CD4-positive, alpha-beta T cell treated with Interleukin-12 subunit alpha and Interleukin-12 subunit beta, for 1 hour (primary cell): Measurements from ENCODE around the gene SH2B2.
"Not testable (repeated sequence)": the region's sequence is repeated elsewhere in the genome, so short reads cannot be mapped to it uniquely, and the experiment has no call there.

ENCODE experiments used
- DNase-seq: peaks from one replicate; pipeline ENCODE4 v3.0.0-alpha.2; 2020

The SH2B2 gene

DNA sequence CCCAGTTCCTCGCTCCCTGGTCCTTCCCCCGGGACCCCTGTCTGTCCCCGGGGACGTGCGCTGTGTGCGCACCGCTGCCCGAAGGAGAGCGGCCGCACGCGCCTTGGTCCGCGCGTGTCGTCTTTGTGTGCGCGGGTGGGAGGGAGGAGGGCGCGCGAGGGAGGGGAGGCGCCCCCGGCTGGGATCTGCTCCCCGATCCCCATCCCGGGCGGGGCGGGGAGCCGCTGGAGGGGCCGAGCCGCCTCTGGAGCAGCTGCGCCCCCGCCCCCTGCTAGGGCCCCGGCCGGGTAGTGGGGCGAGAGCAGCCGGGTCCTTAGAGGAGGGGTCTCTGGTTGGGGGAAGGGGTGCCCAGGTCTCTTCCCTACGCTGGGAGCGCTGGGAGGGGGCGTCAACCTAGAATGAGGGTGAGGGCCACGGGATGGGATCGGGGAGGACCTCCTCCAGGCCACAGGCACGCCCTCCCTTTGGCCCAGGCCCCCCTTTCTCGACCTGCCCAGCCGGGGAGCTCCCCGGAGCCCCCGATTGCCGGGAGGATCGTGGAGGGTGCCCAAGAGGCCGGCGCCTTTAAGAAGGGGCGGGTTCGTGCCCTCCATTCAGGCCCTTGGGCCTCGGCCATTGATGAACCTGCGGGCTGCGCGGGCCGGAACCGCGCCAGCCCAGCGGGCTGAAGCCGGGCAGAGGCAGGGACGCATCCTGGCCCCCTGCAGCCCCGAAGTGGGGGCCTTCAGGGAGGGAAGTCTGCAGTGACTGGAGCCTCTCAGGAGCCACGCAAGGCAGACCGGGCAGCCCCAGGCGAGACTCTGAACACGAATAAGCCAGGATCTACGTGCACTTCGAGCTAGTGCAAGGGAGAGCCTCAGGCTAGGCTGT is 678 bp downstream of the SH2B2 start:
- no peak for DNase-seq

- no peak for DNase-seq
Observed at GRCh38 chr7:102287981-102288278, 1.3 kb downstream of the SH2B2 start.

- DNase-seq, result no peak
Observed at GRCh38 chr7:102288285-102288930, 1.7 kb downstream of the SH2B2 start.

DNA sequence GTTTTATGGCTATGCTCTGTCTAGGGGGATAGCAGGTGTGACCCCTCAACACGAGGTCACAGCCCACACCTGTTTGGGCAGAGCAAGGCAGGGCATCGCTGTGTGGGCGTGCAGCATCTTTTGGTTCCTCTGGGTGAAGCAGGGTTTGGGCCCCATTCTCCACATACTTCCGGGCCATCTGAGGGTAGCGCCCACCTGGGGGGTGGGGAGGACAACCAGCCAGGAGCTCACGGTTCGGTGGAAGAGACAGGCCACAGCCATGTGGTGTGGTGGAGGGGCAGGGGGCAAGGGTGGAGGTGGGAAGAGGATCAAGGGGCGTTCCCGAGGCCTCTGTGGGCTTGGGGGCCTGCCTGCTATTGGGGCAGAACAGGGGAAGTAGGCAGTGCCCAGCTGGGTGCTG is 2.4 kb downstream of the SH2B2 start:
- no peak for DNase-seq

GRCh38 chr7:102291056-102291915 is 4.6 kb downstream of the SH2B2 start:
- DNase-seq, result peak; percentile 36

DNA sequence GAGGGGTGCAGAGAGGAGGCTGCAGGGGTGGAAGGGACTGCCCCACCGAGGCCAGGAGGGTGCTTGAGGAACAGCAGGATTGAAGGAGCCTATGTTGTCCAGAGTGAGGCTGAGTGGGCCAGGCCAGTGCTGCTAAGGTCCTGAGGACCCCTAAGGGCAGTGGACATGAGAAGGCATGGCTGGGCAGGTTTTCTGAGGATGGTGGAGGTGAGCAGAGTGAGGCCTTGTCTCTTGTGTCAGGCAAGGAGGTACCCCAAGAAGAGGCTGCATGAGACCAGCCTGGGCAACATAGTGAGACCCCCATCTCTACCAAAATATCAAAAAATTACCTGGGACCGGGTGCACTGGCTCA is 5.2 kb downstream of the SH2B2 start:
- DNase-seq, result no peak

- DNase-seq, result no peak
Observed at GRCh38 chr7:102292813-102293798, 6.4 kb downstream of the SH2B2 start.

GRCh38 chr7:102294589-102294988 is 7.9 kb downstream of the SH2B2 start:
- no peak for DNase-seq

- no peak for DNase-seq
Observed at GRCh38 chr7:102295346-102296178, 8.9 kb downstream of the SH2B2 start.

- DNase-seq, result no peak
Observed at GRCh38 chr7:102296179-102296438, 9.4 kb downstream of the SH2B2 start.

DNA sequence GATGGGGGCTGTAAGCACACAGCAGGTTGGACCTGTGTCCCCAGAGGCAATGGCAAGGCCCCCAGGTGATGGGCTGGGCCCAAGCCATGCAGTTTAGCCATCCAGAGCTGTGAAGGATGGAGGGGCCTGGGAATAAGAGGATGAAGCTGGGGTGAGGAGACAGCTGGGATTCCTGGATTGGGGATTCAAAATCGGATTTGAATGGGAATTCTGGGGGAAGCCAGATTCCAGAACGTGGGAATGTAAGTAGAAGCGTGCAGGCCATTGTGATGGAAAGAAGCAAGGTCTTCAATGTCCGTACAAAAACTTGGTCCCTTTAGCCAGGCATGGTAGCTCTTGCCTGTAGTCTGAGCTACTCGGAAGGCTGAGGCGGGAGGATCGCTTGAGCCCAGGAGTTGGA is 9.8 kb downstream of the SH2B2 start:
- no peak for DNase-seq

DNA sequence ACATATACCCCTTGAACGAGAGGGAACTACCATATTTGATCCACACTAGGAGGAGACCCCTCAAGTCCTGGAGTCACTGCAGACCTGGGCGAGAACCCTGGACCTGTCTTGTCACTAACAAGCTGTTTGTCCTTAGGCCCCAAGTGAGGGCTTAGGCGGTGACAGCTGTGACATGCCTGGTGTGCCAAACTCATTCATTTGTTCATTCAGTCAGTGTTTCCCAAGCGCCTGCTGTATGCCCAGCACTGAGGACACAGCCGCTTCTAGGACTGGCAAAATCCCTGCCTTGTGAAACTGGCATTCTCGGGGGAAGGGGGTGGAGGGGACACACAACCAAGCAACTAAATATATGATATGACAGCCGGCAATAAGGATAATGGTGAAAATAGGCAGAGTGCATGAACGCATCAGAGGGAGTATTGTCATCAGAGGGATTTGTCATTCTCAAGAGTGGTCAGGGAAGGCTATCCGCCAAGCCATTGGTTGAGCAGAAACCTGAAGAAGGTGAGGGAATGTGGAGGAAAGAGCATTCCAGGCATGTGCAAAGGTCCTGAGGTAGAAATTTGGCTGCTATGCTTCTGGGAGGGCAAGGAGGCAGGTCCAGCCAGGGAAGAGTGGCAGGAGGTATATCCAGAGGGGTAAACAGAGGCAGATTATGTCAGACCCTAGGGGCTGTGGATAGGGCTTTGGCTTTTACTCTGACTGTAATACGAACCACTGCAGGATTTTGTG is 11.0 kb downstream of the SH2B2 start:
- no peak for DNase-seq

- no peak for DNase-seq
Observed at GRCh38 chr7:102300643-102301221, 14.1 kb downstream of the SH2B2 start.

DNA sequence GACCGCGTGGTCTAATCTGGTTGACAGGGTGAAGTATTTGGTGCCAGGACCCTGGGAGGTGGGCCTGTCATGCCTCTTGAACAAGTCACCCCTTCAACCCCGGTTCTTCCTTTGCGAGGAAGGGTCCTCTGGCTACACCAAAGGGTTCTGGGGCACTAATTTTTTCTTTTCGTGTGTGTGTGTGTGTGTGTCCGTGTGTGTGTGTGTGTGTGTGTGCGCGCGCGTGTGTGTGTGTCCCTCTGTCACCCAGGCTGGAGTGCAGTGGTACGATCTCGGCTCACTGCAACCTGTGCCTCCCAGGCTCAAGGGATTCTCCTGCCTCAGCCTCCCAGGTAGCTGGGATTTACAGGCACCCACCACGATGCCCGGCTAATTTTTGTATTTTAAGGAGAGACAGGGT is 14.7 kb downstream of the SH2B2 start:
- not testable (repeated sequence) for DNase-seq

DNA sequence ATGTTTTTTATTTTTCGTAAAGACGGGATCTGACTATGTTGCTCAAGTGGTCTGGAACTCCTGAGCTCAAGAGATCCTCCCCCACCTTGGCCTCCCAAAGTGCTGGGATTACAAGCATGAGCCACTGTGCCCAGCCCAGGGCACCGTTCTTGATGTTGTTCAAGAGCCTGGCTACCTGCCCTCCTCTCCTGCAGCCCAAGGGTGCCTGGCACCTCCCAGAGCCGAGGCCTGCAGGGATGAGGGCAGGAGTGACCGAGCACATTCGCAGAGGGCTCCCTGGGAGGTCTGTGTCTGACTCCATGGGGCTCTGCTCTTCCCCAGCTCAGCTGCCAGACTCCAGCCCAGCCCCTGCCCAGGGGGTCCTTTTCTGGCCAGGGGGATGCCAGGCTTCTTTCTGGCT is 15.4 kb downstream of the SH2B2 start:
- DNase-seq, result no peak

DNA sequence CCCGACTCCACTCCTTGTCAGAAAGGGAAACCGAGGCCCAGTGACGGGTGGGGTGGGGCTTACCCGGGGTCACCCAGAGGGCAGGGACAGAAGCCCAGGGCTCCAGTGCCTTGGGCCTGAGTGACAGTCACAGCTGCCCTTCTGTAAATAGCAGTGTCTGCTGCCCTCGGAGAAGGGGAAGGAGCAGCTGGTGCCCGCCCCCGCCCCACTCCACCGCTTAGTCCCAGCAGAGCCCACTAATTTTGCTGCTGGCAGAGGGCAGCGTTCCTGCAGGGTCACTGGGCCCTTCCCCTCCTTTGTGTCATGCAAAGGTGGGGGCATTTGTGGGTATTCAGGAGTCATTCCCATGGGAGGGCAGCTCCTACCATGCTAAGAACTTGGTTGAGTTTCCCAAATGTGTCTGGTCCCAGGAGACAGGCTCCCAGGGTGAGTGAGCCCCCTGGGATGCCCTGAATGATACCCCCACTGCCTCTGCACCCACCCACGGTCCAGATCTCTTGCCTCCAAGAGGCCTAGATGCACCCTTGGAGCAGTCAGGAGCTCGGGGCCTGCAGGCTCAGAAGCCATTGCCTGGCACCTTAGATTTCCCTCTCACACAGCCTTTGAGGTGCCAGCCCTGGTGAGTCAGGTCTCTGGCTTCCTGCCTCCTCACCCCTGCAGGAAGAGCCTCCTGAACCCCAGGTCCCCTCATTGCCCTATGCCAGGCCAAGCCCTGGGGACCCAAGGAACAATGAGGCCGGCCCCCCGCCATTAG is 17.2 kb downstream of the SH2B2 start:
- no peak for DNase-seq

GRCh38 chr7:102304668-102305067 is 18.0 kb downstream of the SH2B2 start:
- DNase-seq, result no peak

- DNase-seq, result no peak
Observed at GRCh38 chr7:102305414-102306268, 19.0 kb downstream of the SH2B2 start.
